OCI-LY1 (cell line): Measurements from ENCODE around the gene GPN1.
"Not testable (repeated sequence)": the region's sequence is repeated elsewhere in the genome, so short reads cannot be mapped to it uniquely, and the experiment has no call there.

Experiments used
- H2AFZ ChIP-seq: fragments of 200-600 bp; sonication (generic), shearing (Covaris generic); 2 replicates; pipeline ENCODE4 v1.6.0; 2014; ENCODE audit warnings: antibody characterized with exemption, mild to moderate bottlenecking, low read length
- H3F3A ChIP-seq: fragments of 200-600 bp; sonication (generic), shearing (Covaris generic); 2 replicates; pipeline ENCODE4 v1.6.0; 2014; ENCODE audit warnings: mild to moderate bottlenecking, antibody characterized with exemption, low read length, moderate library complexity; ENCODE audit not compliant: insufficient read depth
- H3K27ac ChIP-seq: fragments of 200-600 bp; sonication (generic); 2 replicates; pipeline ENCODE4 v1.5.1; 2014; ENCODE audit warnings: low read length, mixed run types, mild to moderate bottlenecking, low read depth; ENCODE audit not compliant: poor library complexity, severe bottlenecking
- H3K27me3 ChIP-seq: fragments of 200-600 bp; sonication (generic); 2 replicates; pipeline ENCODE4 v1.6.0; 2014; ENCODE audit warnings: antibody characterized with exemption, mild to moderate bottlenecking, low read length, moderate library complexity; ENCODE audit not compliant: insufficient read depth
- H3K36me3 ChIP-seq: fragments of 200-600 bp; sonication (generic); 2 replicates; pipeline ENCODE4 v1.6.1; 2014; ENCODE audit warnings: mild to moderate bottlenecking, antibody characterized with exemption, low read length, moderate library complexity, mixed read lengths; ENCODE audit not compliant: insufficient read depth
- H3K4me1 ChIP-seq: fragments of 200-600 bp; sonication (generic); 2 replicates; pipeline ENCODE4 v1.5.1; 2014; ENCODE audit warnings: mild to moderate bottlenecking, low read length, moderate library complexity; ENCODE audit not compliant: insufficient read depth, severe bottlenecking
- H3K4me2 ChIP-seq: fragments of 200-600 bp; sonication (generic), shearing (Covaris generic); 2 replicates; pipeline ENCODE4 v1.6.1; 2014; ENCODE audit warnings: low read length
- H3K4me3 ChIP-seq: fragments of 200-600 bp; sonication (generic); 2 replicates; pipeline ENCODE4 v1.5.1; 2014; ENCODE audit warnings: low read length, low read depth, mild to moderate bottlenecking, mixed read lengths; ENCODE audit not compliant: poor library complexity, severe bottlenecking
- H3K79me2 ChIP-seq: fragments of 200-600 bp; shearing (Covaris generic); 2 replicates; pipeline ENCODE4 v1.6.1; 2016; ENCODE audit warnings: mixed run types, low read length, mixed read lengths; ENCODE audit not compliant: insufficient read depth
- H3K9ac ChIP-seq: fragments of 200-600 bp; sonication (generic), shearing (Covaris generic); 2 replicates; pipeline ENCODE4 v1.6.1; 2014; ENCODE audit warnings: mild to moderate bottlenecking, low read length, mixed read lengths
- H3K9me2 ChIP-seq: fragments of 200-600 bp; sonication (generic), shearing (Covaris generic); 2 replicates; pipeline ENCODE4 v1.6.1; 2014; ENCODE audit warnings: low read depth, mild to moderate bottlenecking, low read length, mixed read lengths
- H3K9me3 ChIP-seq: fragments of 200-600 bp; shearing (Covaris generic); 2 replicates; pipeline ENCODE4 v1.6.1; 2014; ENCODE audit warnings: low read length, mixed read lengths
- H4K20me1 ChIP-seq: fragments of 200-600 bp; sonication (generic), shearing (Covaris generic); 2 replicates; pipeline ENCODE4 v1.6.0; 2016; ENCODE audit warnings: mild to moderate bottlenecking, low read length; ENCODE audit not compliant: insufficient read depth
- EZH2 ChIP-seq: fragments of 200-600 bp; sonication (generic), shearing (Covaris generic); IDR thresholded peaks from 2 replicates; pipeline ENCODE4 v1.8.0; 2017; ENCODE audit warnings: borderline replicate concordance, mixed run types, mild to moderate bottlenecking, antibody characterized with exemption, low read length, moderate library complexity, mixed read lengths
- TF ChIP-seq, protein P1 (sequence below): fragments of 200-600 bp; sonication (generic), shearing (Covaris generic); IDR thresholded peaks from 2 replicates; pipeline ENCODE4 v1.5.1; 2017; ENCODE audit warnings: mild to moderate bottlenecking, antibody characterized with exemption, low read length, moderate library complexity, mixed read lengths

GPN1 gene

DNA sequence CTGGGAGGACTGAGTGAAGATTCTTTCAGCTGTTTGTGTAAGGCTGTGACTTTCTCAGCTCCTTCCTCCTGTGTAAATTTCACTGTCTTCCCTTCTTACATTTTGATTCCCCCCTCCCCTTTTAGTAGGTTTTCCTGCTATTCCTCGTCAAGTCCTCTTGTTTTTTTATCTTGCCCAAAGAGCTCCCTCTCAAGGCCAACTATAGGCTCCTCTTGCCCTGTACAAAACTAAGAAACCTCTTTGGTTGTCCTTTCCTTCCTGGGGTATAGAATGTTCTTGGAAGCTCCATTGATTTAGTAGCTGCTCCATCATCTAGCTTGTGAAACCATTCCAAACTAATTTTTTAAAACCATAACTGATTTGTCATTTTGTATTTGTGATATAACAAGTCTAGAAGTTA, 7.3 kb upstream of the GPN1 start:
- Histone ChIP-seq H2AFZ (no peak overlapping the region), H3K4me1 (no peaks in the 10 kb centered on the region), H3K79me2 (no peaks in the 10 kb centered on the region), H3K9me2 (no peaks in the 10 kb centered on the region), H3K9ac (no peak overlapping the region), H3K27ac (no peak overlapping the region), H3F3A (no peaks in the 10 kb centered on the region), H4K20me1 (no peaks in the 10 kb centered on the region), H3K4me3 (no peak overlapping the region), H3K27me3 (no peaks in the 10 kb centered on the region), H3K36me3 (peaks cover 72% of the 10 kb centered on the region), H3K4me2 (no peak overlapping the region), H3K9me3 (no peaks in the 10 kb centered on the region)
- no peak for TF ChIP-seq EZH2
- TF ChIP-seq, protein P1, sequence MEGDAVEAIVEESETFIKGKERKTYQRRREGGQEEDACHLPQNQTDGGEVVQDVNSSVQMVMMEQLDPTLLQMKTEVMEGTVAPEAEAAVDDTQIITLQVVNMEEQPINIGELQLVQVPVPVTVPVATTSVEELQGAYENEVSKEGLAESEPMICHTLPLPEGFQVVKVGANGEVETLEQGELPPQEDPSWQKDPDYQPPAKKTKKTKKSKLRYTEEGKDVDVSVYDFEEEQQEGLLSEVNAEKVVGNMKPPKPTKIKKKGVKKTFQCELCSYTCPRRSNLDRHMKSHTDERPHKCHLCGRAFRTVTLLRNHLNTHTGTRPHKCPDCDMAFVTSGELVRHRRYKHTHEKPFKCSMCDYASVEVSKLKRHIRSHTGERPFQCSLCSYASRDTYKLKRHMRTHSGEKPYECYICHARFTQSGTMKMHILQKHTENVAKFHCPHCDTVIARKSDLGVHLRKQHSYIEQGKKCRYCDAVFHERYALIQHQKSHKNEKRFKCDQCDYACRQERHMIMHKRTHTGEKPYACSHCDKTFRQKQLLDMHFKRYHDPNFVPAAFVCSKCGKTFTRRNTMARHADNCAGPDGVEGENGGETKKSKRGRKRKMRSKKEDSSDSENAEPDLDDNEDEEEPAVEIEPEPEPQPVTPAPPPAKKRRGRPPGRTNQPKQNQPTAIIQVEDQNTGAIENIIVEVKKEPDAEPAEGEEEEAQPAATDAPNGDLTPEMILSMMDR, result peak; percentile 7; the same call in 1 of the 2 replicates

DNA sequence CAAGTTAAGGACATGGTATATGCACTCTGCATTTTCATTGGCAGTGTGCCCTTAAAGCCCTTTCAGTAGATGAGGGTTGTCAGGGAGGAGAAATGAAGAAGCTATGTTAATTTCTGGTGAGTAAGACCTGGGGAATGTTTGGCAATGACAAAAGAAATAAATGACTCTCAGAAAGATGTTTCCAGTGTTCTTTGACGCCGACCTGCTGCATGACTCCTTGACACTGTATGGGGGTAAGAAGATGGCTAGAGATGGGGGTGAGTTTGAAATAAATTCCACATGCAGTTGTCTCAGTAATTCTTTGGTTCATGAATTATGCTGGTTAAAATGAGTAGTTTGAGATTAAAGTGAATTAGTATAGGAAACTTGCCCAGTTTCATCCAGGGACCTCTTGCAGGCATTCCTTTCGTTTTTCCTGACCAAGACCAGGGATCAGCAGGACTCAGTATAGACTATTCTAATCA, 5.9 kb upstream of the GPN1 start:
- Histone ChIP-seq H3K4me2 (no peak overlapping the region), H3K36me3 (peaks cover 58% of the 10 kb centered on the region; the same call in 1 of the 2 replicates)

DNA sequence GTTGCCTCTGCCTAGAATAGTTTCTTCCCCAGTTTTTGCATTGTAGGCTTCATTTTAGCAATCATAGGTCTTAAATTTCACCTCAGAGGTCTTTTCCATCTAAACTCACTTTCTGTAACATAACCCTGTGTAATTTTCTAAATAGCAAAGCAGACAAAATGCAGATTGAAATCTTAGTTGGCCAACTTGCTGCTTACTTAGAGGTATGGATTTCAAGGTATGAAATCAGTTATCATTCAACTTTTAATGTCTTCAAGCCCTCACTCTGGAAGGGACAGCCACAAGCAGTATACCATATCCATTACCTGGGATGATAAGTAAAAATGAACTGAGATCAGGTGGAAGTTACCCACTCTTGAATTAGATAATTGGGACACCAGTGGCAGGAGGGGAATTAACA, 3.9 kb upstream of the GPN1 start:
- H3K9me2 ChIP-seq, result no peaks in the 10 kb centered on the region
- no peaks in the 10 kb centered on the region for H3K9me3 ChIP-seq
- H3K27ac ChIP-seq, result no peak overlapping the region
- no peak overlapping the region for H3K4me2 ChIP-seq
- H3K27me3 ChIP-seq, result no peaks in the 10 kb centered on the region
- H3K36me3 ChIP-seq, result peaks cover 42% of the 10 kb centered on the region; the same call in 1 of the 2 replicates
- H2AFZ ChIP-seq, result no peak overlapping the region
- H3K4me1 ChIP-seq, result peaks cover 26% of the 10 kb centered on the region
- H3K4me3 ChIP-seq, result no peak overlapping the region
- TF ChIP-seq, protein P1, result no peak
- no peak for TF ChIP-seq EZH2
- H3F3A ChIP-seq, result no peaks in the 10 kb centered on the region
- no peaks in the 10 kb centered on the region for H4K20me1 ChIP-seq
- no peak overlapping the region for H3K9ac ChIP-seq
- peaks cover 9% of the 10 kb centered on the region for H3K79me2 ChIP-seq

More for the DNA sequence above, 5.9 kb upstream of the GPN1 start:
- no peak overlapping the region for H2AFZ ChIP-seq
- H3K9me2 ChIP-seq, result no peaks in the 10 kb centered on the region
- no peak overlapping the region for H3K4me3 ChIP-seq
- no peaks in the 10 kb centered on the region for H3K27me3 ChIP-seq
- H3F3A ChIP-seq, result no peaks in the 10 kb centered on the region
- H3K9ac ChIP-seq, result no peak overlapping the region
- no peaks in the 10 kb centered on the region for H4K20me1 ChIP-seq
- H3K79me2 ChIP-seq, result no peaks in the 10 kb centered on the region
- no peaks in the 10 kb centered on the region for H3K9me3 ChIP-seq
- no peak for TF ChIP-seq EZH2
- TF ChIP-seq, protein P1, result no peak
- no peak overlapping the region for H3K27ac ChIP-seq
- peaks cover 14% of the 10 kb centered on the region for H3K4me1 ChIP-seq

DNA sequence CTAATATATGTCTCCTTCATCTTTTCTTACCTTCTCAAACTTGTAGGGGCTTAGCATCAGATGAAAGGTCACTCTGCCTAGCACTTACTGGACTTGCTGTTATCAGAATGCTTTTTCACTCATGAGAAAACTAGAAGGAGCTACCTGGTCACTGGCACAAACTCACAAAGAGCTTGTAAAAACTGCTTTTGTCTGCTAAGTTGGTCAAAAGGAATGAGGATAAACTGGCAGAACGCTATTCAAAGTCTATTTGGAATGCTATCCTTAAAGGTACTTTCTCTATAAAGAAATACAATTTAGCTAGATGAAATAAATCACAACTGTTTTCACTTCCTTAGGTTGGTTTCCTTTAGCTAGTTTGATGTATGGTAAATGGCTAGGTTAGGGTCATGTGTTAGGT, 2.5 kb upstream of the GPN1 start:
- Histone ChIP-seq H3K27ac (peak overlapping the region; percentile 9), H3K36me3 (peaks cover 37% of the 10 kb centered on the region; the same call in 1 of the 2 replicates), H3K4me1 (peaks cover 27% of the 10 kb centered on the region)
- H3K79me2 ChIP-seq, H3K27me3 ChIP-seq, H2AFZ ChIP-seq, H3F3A ChIP-seq, H3K9me3 ChIP-seq, H3K9ac ChIP-seq, H3K9me2 ChIP-seq, H3K4me3 ChIP-seq, H3K4me2 ChIP-seq, H4K20me1 ChIP-seq: not testable (repeated sequence)

DNA sequence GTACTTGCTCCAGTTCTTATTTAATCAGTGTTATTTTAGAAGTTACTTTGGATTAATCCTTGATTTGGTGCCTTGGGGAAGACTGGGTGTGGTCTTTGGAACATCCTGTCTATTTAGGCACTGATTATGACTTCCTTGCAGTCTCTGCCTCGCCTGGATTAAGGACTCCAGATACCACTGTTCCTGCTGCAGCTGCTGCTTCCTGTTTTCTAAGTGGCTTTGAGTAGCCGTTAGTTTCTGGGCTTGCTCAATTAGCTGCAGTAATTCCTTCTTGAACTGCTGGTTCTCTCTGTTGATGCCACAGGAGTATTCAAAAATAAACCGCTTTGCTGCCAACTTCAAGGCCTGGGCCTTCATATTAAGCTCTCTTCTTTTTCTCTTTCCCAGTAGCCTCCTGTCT, 1.9 kb upstream of the GPN1 start:
- not testable (repeated sequence) for H3K9ac ChIP-seq, H3K9me3 ChIP-seq, H2AFZ ChIP-seq, H3K27me3 ChIP-seq, H3F3A ChIP-seq, H3K4me3 ChIP-seq, H4K20me1 ChIP-seq, H3K9me2 ChIP-seq, H3K4me2 ChIP-seq, H3K79me2 ChIP-seq
- Histone ChIP-seq H3K4me1 (peaks cover 27% of the 10 kb centered on the region), H3K27ac (peak overlapping the region; percentile 9), H3K36me3 (peaks cover 37% of the 10 kb centered on the region; the same call in 1 of the 2 replicates)
